Sigmoid colon (tissue), 3 donors: Measurements from ENCODE around the gene NUP43.
"Not testable (repeated sequence)": the region's sequence is repeated elsewhere in the genome, so short reads cannot be mapped to it uniquely, and the experiment has no call there.

ENCODE experiments used
- POLR2A ChIP-seq, 2 donors: fragments of 450-650 bp; IDR thresholded peaks; one replicate each; pipeline ENCODE4 v1.6.1; 2016; ENCODE audit warnings: antibody characterized with exemption in 2 of 2, mild to moderate bottlenecking in 2 of 2, moderate library complexity in 2 of 2
- TF ChIP-seq, protein P1 (sequence below), 4 experiments: fragments of 450-650 bp in 3 of 4; fragments of 200-600 bp in 1 of 4; IDR thresholded peaks; one replicate each; pipeline ENCODE4 v1.5.1; 2016 to 2019; ENCODE audit warnings: antibody characterized with exemption in 4 of 4, mild to moderate bottlenecking in 3 of 4, moderate library complexity in 2 of 4

- TF ChIP-seq, protein P1, sequence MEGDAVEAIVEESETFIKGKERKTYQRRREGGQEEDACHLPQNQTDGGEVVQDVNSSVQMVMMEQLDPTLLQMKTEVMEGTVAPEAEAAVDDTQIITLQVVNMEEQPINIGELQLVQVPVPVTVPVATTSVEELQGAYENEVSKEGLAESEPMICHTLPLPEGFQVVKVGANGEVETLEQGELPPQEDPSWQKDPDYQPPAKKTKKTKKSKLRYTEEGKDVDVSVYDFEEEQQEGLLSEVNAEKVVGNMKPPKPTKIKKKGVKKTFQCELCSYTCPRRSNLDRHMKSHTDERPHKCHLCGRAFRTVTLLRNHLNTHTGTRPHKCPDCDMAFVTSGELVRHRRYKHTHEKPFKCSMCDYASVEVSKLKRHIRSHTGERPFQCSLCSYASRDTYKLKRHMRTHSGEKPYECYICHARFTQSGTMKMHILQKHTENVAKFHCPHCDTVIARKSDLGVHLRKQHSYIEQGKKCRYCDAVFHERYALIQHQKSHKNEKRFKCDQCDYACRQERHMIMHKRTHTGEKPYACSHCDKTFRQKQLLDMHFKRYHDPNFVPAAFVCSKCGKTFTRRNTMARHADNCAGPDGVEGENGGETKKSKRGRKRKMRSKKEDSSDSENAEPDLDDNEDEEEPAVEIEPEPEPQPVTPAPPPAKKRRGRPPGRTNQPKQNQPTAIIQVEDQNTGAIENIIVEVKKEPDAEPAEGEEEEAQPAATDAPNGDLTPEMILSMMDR (IDR thresholded peaks at IDR 0.05): not testable (repeated sequence)
- not testable (repeated sequence) for TF ChIP-seq POLR2A (IDR thresholded peaks at IDR 0.05)
Measured at GRCh38 chr6:149745252-149745651, 1.1 kb downstream of the NUP43 start.
